ENCODE measurements around the gene RBM15.

The RBM15 gene

DNA sequence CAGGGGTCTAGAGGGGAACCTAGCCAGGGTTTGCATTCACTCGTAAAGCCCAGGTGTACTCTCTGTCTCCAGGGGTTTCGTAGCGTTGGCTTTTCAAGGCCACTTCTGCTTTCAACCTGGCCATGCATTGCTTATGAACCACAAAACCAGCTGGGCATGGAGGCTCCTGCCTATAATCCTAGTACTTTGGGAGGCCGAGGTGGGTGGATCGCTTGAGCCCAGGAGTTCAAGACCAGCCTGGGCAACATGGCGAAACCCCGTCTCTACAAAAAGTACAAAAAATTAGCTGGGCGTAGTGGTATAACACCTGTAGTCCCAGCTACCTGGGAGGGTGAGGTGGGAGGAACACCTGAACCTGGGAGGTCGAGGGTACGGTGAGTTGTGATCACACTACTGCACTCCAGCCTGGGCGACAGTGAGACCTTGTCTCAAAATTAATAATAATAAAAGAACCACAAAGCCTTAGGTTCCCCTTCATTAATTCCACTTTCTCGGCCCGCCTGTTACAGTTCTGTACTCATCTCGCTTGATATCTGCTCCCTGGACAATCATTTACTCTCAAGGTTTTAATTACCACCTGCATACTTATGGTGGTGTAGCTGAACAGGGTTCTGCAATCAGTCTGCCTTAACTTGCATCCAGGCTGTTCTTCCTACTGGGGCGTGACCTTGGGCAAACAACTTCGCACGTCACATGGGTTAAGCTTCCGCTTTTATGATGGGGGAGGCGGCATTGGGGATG, 45.6 kb downstream of the RBM15 start:
- peak; percentile 49 for DNase-seq (ENCODE audit: low read depth)
- TF ChIP-seq, protein P1, sequence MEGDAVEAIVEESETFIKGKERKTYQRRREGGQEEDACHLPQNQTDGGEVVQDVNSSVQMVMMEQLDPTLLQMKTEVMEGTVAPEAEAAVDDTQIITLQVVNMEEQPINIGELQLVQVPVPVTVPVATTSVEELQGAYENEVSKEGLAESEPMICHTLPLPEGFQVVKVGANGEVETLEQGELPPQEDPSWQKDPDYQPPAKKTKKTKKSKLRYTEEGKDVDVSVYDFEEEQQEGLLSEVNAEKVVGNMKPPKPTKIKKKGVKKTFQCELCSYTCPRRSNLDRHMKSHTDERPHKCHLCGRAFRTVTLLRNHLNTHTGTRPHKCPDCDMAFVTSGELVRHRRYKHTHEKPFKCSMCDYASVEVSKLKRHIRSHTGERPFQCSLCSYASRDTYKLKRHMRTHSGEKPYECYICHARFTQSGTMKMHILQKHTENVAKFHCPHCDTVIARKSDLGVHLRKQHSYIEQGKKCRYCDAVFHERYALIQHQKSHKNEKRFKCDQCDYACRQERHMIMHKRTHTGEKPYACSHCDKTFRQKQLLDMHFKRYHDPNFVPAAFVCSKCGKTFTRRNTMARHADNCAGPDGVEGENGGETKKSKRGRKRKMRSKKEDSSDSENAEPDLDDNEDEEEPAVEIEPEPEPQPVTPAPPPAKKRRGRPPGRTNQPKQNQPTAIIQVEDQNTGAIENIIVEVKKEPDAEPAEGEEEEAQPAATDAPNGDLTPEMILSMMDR (IDR thresholded peaks at IDR 0.05; ENCODE audit: low read depth, low read length, missing control alignments): no peak
- H3K4me3 ChIP-seq (ENCODE audit: low read depth, low read length): peak overlapping the region; percentile 5; the same call in 1 of the 2 replicates

DNA sequence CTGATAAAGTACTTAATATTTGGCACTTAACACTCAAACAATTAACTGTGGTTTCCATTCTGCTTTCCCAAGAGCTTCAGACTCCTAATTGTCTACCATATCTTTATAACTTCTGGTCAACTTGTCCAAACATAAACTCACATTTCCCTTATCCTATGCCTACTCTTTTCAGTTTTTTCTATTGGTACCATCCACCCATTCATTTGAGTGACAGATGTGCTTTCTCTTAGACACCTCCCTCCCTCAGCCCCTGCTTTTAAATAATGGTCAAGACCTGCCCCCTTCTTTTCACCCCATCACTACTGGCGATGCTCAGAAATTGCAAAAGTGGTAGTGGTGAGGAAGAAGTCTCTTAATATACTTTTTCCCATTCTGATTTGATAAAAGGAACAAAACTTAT, 46.2 kb downstream of the RBM15 start:
- TF ChIP-seq, protein P1 (IDR thresholded peaks at IDR 0.05; ENCODE audit: low read depth, low read length, missing control alignments): no peak
- no peak for DNase-seq (ENCODE audit: low read depth)
- no peak overlapping the region for H3K4me3 ChIP-seq (ENCODE audit: low read depth, low read length)

DNA sequence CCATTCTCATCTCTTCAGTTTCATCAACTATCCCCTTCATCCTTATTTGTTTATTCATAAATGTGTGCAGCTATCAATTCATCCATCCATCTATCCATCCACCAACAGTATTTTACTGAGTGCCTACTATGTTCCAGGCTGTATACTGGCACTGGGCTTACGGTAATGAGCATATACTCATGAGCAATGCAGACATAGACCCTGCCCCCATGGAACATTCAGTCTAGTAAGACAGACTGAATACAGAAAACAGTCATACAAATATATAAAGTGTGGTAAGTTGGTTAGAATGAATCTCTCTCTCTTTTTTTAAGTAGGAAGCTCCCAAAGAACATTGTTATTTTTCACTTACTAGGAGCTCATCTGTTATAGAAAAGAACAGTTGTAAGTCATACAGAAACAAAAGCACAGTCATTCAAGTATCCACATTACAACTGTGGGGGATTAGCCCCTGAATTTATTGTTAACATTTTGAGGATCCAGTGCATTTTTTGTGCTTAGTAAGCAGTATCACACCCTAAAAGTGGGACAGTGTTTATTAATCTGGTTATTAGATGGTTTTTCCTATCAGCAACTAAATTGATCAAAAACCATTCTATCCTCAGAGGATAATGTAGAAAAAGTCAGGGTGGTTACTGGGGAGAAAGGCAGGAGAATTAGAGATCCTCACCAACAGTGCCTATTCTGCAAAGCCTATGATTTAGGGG, 48.0 kb downstream of the RBM15 start:
- H3K4me3 ChIP-seq (ENCODE audit: low read depth, low read length): no peak overlapping the region
- DNase-seq (ENCODE audit: low read depth): no peak
- TF ChIP-seq, protein P1 (IDR thresholded peaks at IDR 0.05; ENCODE audit: low read depth, low read length, missing control alignments): no peak

DNA sequence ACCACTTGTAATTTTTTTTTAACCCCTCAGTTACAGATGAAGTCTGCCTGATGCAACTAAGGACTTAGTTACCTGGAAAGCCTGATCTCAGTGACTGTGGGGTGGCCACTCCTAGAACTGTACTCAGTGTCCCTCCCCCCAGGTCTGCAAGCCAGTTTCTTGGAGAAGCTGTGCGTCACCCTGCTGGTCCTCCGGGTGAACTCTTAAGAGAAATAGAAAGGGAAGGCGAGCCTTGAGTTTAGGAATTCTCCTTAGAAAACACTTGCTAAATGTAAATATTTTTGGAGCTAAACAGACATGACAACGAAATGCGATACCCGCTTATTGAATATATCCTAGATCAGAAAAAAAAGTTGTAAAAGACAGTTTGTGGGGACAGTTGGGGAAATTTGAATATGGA, 50.9 kb downstream of the RBM15 start:
- no peak for DNase-seq (ENCODE audit: low read depth)
- H3K4me3 ChIP-seq (ENCODE audit: low read depth, low read length): no peak overlapping the region
- TF ChIP-seq, protein P1 (IDR thresholded peaks at IDR 0.05; ENCODE audit: low read depth, low read length, missing control alignments): no peak

DNA sequence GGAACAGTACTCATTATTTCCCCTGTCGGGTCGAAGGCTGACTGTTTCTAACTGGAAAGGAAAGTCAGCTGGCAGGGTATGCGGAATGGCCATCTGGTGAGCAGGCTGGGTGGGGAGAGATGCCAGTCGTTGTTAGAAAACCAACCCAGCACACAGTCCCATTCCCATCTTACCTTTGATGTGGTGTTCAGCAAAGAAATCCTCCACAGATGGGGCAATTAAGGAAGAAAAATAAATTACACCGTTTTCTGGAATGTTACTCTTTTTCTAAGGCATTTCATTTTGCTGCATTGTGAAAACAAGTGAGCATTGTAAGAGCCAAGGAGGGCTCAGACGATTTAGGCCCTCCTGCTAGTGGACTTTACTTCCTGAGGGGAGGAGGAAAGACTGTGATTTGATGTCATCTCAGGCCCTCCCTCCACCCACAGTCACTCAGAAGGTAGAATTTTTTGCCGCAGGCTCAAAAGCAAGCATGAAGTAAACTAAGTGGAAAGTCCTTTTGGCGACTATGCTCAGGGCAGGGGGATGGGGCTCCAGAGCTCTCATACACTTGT, 51.6 kb downstream of the RBM15 start, which contains the start of gene SLC16A4:
Gene SLC16A4, minus strand, starts transcription at position 335 of the 554 bp plus-strand sequence. CDS start 1,703 bp downstream, outside the sequence.
- DNase-seq (ENCODE audit: low read depth): no peak
- TF ChIP-seq, protein P1 (IDR thresholded peaks at IDR 0.05; ENCODE audit: low read depth, low read length, missing control alignments): no peak
- no peak within 1 kb of the TSS for H3K4me3 ChIP-seq (ENCODE audit: low read depth, low read length)

DNA sequence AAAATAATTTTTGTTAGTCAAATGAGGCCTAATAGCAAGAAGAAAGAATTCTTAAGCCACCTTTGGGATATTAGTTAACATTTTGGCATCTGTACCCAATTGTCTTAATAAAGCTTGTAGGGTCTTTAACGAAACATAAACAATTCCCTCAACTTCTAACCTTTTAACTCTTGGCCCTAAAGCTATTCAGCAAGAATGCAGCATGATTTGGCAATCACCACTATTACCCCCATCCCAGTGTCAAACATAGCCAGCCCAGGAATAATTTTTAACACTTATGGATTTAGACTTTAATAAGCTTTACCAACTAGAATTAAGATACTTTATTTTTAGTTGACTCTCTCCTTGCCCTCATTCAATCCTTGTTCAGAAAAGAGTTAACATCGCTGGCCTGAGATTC, 54.1 kb downstream of the RBM15 start:
- TF ChIP-seq, protein P1 (IDR thresholded peaks at IDR 0.05; ENCODE audit: low read depth, low read length, missing control alignments): no peak
- DNase-seq (ENCODE audit: low read depth): no peak
- H3K4me3 ChIP-seq (ENCODE audit: low read depth, low read length): no peak overlapping the region

Measured in GM12864 (cell line).